ACHN (cell line): ENCODE results near the gene SERP2.

ENCODE experiments used
- DNase-seq: peaks from one replicate; pipeline ENCODE4 v3.0.0-alpha.2; 2015
- in situ Hi-C: cut with HindIII; loops from 2 replicates; pipeline ENCODE4 v1.10.0; 2017; ENCODE audit warnings: low sequenced_read_pairs, low pct_ligation_motif_present, low pct_unique_long_range_greater_than_20kb

Gene SERP2

DNA sequence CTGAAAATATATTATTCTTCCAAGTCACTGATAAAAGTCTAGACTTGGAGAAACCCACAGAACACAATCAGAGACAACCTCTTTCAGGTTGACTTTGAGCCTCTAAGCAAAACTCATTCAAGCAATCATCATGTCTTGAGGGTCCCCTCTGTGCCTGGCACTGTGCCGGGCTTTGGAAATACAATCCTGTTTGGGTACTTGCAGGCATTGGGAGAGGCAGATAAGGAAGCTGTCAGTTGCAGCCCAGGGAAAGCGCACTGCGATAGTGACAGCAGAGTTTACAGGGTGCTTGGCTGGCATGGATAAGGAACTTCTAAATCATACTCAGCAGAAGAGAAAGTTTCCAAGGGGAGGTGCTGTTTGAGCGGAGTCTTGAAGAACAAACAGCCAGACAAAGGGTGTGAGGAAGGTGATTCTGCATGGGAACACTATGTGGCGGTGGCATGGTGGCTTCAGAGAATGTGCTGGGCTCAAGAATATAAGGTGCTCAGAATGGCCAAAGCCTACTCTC, 9.1 kb downstream of the SERP2 start:
- in situ Hi-C loops, result no loop called here

DNA sequence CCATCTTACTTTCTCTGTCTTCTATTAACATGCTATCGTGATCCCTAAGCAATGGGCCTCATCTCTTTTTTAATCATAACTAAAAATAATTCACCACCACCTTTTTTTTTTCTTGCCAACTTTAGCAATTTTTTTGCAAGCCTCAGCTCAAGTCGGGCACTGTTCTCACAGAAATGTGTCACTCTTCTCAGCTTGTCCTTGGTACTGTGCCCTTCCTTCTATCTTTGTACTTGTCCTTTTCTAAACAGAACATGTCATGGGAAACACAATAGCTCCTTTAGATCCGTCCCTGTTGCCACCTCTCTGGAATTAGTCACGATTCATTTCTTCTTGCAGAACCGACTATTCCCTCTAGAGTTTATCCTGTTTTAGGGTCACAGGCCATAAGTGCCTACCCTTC, 10.3 kb downstream of the SERP2 start:
- in situ Hi-C loops, result no loop called here
- DNase-seq, result no peak

More for the DNA sequence above, 9.1 kb downstream of the SERP2 start:
- no peak for DNase-seq

GRCh38 chr13:44384778-44385177, 11.2 kb downstream of the SERP2 start:
- in situ Hi-C loops, result no loop called here
- no peak for DNase-seq

GRCh38 chr13:44385401-44385800, 11.8 kb downstream of the SERP2 start:
- no peak for DNase-seq
- in situ Hi-C loops, result no loop called here

DNA sequence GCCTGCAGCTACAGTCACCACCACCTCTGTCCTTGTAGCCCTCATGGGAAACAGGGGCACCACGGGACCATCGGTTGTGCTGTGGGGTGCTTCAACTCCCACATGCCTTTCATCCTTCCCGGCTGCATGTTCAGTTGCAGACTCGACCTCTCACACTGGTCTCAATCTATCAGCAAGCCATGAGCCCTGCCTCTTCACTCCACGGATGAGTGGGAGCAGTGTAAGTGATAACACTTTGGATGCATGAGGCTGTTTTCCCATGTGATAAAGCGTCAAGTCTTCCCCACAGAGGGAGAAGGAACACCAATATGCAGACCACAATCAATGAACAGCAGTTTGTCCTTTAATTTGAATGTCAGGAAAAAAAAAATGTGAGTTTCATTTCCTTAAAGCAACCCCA, 12.2 kb downstream of the SERP2 start:
- DNase-seq, result no peak
- in situ Hi-C loops, result no loop called here

DNA sequence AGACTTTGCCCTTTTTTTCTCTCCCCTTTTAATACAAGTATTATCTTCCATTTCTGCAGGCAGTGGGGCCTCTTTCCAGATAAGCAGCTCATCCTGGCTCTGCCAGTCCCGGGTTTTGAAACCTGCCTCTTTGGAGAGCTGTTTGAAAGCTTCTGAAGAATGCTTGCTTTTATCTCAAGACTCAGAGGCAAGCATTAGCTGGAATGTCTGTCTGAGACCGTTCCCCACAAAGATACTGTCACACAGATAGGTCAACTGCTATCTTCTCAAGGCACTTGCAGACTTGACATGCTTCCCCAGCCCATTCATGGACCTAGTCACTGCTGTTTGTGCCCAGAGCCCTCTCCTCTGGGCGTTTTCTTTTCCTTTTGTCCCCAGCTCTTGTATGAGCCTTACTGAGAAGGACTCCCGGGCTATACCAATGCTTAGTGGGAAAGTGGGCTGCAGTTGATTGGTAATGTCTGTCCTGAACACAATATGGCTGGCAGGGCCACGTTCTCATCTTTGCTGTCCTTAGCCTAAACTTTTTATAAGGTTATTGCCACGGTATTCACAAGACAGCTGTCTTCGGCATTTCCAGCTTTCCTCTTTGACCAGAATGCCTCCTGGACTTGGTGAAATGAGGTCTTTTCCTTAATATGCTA, 13.4 kb downstream of the SERP2 start:
- in situ Hi-C loops, result no loop called here
- DNase-seq, result no peak

GRCh38 chr13:44388427-44389059, 14.9 kb downstream of the SERP2 start:
- in situ Hi-C loops, result no loop called here
- no peak for DNase-seq

GRCh38 chr13:44389060-44389666, 15.5 kb downstream of the SERP2 start:
- no peak for DNase-seq
- in situ Hi-C loops, result no loop called here

GRCh38 chr13:44389876-44390275, 16.3 kb downstream of the SERP2 start:
- no peak for DNase-seq
- in situ Hi-C loops, result no loop called here

DNA sequence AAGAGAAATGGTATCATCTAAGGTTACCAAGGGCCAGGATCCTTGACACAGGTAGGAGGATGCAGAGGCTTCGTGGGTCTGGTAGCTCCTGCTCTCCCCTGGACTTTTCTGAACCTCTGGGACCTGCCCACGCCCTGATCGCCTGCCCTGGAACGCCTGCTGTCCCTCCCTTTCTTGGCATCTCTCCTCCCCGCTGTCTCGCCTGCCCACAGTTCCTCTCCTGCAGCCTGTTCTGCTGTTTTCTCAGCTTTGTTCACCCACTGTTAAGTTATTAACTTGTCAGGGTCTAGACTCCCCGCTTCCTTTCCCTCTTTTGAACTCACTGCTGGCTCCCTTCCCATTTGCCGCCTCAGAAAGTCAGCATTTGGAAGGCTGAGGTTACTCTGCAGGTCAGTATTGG, 19.8 kb downstream of the SERP2 start:
- DNase-seq, result peak; percentile 34
- in situ Hi-C loops, result no loop called here

DNA sequence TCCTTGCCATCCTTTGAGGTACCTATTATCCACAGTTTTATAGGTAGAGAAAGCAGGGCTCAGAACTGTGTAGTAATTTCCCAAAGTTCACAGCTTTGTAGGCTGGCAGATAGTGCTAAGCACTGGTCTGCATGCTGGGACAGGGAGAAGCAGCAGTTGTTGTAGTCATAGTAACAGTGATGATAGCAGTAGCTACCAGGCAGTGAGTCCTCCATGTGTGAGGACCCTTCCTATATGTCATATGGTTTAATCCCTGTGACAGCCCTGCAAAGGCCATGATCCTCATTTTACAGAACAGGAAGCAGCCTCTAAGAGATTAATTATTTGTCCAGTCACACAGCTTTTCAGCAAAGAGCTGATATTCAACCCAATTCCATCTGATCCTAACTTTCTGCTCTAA, 21.0 kb downstream of the SERP2 start:
- in situ Hi-C loops, result no loop called here
- no peak for DNase-seq

DNA sequence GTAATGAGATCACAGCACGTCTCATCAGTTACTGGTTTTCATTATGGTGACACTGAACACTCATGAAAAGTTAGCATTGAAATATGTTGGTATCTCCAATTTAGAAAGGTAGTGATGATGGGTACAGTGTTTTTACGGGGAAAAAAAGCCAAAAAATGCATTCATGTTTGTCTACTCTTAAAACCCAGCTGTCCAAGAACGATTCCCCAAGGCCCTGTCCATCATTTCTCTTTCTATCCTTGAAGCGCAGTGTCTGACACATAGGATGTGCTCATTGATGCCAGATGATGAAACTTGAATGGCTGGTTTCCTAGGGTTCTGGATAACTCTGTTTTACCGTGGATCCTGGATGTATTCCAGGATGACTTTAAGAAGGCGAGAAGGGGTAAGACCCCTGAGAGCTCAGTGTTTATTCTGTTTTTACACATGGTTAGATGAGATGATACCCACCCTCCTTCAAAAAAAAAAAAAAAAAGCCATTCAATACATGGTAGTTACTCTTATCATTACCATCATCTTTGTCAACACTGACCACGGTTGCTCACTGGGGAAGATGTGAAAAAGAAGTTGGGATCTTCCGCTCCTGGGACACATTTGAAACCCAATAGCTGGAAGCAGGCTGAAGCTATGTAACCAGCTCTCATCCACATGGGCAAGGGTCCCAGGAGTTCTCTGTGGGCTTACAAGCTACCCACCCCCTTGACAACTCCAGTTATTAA, 22.5 kb downstream of the SERP2 start:
- in situ Hi-C loops, result no loop called here
- DNase-seq, result no peak

- DNase-seq, result no peak
These were observed 23.3 kb downstream of the SERP2 start for GRCh38 chr13:44396701-44397580.

DNA sequence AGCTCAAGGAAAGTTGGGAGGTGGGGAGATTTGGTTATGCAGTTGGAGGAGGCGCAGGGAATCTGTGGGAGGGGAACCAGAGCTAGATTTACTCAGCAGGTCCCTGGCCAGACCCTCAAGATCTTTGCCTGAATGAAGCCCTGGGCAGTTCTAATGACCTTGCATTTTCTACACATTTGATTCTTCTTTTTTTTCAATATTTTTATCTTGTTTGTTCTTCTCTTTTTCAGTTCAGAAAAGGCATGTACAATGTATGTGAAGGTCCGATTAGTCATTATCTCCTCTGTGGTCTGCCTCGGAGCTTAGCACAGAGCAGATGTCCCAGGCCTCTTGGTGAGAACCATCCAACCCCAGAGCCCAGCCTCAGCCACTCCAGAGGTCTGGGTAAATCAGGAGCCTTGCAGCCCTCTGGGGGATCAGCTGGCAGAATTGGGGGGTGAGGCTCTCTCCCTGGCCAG, 24.2 kb downstream of the SERP2 start:
- in situ Hi-C loops, result no loop called here
- no peak for DNase-seq

More at GRCh38 chr13:44396701-44397580, 23.3 kb downstream of the SERP2 start:
- in situ Hi-C loops, result no loop called here

GRCh38 chr13:44398606-44399005, 25.0 kb downstream of the SERP2 start:
- in situ Hi-C loops, result no loop called here

DNA sequence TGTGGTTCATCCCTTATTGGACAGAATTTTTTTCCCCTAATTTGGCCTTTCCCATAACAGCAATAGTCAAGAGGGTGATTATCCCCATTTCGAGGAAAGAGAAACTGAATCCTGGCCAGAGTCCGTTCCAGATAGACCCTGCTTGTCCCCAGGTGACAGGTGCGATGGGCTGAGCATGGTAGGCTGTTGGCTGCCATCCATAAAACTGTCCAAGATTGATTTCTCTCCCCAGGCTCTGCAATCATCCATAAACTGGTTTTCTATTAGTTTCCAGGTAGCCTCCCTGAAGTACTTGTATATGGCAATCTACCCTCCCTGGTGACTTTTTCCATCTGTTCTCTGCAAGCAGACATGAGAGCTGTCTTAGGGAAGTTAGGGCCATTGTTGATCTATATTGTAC, 25.4 kb downstream of the SERP2 start:
- no peak for DNase-seq
- in situ Hi-C loops, result no loop called here

More at GRCh38 chr13:44398606-44399005, 25.0 kb downstream of the SERP2 start:
- no peak for DNase-seq

DNA sequence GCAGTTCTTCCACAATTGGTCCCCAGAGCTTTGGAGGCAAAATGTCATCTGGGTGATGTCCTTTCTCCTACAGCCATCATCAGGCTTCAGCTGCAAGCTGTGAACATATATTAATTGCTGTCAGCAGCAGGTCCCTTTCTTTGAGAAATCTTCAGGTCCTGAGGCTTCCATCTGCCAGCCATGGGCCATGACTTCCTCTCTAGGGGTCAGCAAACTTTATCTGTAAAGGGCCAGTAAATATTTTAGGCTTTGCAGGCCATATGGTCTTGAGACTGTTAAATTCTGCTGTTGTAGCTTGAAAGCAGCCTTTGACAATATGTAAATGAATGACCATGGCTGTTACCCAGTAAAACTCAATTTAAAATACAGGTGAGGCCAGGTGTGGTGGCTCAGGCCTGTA, 27.1 kb downstream of the SERP2 start:
- DNase-seq, result no peak
- in situ Hi-C loops, result no loop called here

DNA sequence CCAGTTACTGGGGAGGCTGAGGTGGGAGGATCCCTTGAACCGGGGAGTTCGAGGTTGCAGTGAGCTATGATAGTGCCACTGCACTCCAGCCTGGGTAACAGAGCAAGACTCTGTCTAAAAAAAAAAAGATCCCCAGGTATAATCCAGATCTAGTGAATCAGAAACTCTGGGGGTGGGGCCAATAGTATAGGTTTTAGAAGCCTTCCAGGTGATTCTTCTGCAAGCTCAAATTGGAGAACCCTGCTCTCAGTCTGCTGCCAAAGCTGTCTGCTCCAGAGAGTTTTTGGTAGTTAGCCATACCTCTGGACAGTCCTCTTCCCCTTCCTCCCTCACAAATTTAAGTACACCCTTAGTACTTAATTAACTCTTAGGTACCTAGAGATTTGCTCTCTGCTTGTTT, 28.0 kb downstream of the SERP2 start:
- in situ Hi-C loops, result no loop called here
- no peak for DNase-seq
